CD4-positive, alpha-beta T cell treated with Interleukin-12 subunit alpha and Interleukin-12 subunit beta, for 1 hour (primary cell): ENCODE measurements around the gene IFNA21.
"Not testable (repeated sequence)": the region's sequence is repeated elsewhere in the genome, so short reads cannot be mapped to it uniquely, and the experiment has no call there.

Experiments used
- DNase-seq: peaks from one replicate; pipeline ENCODE4 v3.0.0-alpha.2; 2020

IFNA21 gene

DNA sequence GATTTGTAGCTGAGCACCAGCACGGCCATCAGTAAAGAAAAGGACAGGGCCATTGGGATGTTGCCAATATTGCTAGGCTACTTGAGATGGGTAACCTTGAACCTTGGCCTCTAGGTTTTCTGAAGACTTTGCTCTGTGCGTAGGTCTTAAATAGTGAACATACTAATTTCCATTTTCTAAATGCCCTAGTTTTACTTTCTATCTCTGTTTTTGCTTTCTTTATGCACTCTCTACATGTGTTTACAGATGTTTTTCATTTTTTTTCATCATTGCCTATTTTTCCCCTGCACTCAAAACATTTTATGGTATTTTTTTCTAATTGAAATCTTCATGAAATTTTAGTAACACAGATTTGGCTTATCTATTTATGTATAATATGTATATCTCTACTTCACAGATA, at the start of gene IFNA21:
TSS of gene IFNA21 (minus strand) at position 101 of the 400 bp plus-strand sequence. CDS start at position 53, 48 bp downstream.
- not testable (repeated sequence) for DNase-seq

DNA sequence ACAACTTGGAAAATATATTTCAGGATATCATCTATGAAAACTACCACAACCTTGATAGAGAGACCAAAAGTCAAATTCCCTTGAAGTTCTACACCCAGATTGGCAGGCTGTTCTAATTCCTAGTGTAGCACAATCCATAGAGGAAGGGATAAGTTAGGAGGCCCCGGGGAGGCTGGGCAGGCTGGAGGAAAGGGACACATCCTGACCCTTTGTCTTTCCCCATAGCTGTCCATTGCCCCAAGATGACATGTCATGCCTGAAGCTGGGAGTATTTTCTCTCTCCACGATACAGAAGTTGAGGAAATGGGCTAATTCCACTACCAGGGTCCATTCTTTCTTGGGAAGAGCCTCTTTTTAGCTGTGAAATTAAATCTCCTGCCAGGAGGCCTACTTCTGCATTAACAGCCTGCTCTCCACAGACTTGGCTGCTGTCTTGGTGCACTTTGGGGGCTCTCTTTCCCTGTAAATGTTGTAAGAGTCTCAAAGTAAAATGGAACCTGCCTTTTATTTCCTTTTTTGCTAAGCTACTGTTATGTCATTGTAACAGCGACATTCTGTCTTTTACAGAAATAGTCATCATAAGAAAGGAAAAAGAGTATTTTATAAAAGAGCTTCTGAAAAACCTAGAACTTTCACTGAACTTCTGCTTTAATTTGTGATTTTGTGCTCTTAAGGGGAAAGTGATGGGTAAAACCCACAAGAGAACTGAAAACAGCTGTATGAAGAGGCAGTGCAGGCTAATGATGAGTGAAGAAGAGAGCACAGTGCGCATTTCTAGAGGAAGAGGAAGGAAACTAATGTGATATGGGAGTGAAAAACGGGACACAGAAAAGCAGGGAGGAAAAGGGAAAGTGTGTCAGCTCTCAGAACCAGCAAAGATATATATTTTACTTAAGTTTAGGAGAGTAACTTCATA, 47.2 kb upstream of the IFNA21 start:
- DNase-seq, result peak; percentile 7

DNA sequence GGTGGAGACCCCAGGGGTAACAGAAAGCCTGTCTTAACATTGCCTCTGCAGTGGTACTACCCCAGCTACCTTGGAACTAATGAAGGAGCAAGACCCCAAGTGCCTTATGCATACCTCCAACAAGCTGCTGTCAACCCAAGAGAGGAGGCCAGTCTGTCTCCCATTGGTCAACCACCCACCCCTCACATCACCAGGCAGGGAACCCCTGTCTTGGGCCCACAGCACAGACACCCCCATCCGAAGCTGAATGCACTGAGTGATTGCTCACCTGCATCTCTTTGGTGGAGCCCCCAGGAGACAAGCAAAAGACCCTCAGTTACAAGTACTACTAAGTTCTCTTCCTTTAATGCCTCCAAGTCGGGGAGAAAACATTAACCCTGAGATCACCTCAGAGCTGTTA, 45.7 kb upstream of the IFNA21 start:
- not testable (repeated sequence) for DNase-seq

DNA sequence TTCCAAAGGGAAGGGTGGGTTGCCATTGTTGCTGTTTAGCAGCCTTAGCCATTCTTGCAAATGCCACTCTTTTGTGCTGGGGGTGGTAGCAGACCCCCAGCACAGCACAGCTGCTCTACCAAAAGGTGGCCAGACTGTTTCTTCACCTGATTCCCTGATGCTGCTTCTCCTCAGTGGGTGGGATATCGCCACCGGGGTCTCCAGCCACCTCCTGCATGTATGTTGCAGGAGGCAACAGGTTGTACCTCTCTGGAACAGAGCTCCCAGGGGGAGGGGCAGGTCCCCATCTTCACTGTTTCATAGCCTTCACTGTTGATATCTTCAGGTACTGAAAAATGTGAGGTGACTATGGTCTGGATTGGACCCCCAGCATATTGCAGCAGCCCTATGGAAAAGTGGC, 44.3 kb upstream of the IFNA21 start:
- DNase-seq, result not testable (repeated sequence)

DNA sequence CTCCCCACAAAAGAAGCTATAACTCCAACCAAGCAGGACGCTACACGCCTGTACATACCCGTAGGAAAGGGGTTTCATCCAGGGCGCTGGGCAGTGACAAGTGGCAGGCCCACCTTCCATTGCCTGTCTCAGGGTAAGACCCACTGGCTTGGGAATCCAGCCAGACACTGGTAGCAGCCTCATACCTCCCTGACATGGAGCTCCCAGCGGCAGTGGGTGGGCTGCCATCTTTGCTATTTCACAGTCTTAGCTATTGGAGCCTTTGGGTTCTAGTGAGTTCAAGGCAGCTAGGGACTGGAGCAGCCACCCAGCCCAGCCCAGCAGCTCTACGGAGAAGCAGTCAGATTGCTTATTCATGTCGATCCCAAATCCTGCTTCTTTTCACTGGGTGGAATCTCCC, 43.9 kb upstream of the IFNA21 start:
- no peak for DNase-seq

DNA sequence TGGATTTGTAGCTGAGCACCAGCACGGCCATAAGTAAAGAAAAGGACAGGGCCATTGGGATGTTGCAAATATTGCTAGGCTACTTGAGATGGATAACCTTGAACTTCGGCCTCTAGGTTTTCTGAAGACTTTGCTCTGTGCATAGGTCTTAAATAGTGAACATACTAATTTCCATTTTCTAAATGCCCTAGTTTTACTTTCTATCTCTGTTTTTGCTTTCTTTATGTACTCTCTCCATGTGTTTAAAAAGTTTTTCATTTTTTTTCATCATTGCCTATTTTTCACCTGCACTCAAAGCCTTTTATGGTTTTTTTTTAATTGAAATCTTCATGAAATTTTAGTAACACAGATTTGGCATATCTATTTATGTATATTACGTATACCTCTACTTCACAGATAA, 40.6 kb upstream of the IFNA21 start, which contains the start of gene IFNA10:
TSS of gene IFNA10 (minus strand) at position 101 of the 400 bp plus-strand sequence. CDS start at position 55, 46 bp downstream.
- not testable (repeated sequence) for DNase-seq

DNA sequence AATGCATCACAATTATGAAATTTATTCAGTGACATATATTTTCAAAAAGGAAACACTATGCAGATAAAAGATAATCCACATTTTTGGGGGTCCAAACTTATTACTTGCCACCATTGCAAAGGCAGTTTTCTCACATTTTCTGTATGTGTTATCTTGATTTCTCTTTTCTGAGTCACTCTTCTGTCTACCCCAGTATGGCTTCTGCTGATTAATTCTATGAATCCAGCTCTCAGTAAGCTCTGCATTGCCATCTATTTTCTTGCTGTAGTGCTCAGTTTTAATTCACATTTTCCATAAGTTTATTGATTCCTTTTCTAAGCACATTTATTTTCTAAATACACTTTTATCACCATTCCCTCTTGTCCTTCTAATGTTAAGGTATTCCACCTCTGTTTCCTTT, 38.7 kb upstream of the IFNA21 start:
- no peak for DNase-seq

DNA sequence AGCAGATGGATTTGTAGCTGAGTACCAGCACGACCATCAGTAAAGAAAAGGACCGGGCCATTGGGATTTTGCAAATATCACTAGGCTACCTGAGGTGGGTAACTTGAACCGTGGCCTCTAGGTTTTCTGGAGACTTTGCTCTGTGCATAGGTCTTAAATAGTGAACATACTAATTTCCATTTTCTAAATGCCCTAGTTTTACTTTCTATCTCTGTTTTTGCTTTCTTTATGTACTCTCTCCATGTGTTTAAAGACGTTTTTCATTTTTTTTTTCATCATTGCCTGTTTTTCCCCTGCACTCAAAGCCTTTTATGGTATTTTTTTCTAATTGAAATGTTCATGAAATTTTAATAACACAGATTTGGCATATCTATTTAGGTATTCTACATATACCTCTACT, 35.6 kb upstream of the IFNA21 start, which contains the start of gene IFNA7:
TSS of gene IFNA7 (minus strand) at position 101 of the 400 bp plus-strand sequence. CDS start at position 61, 40 bp downstream.
- not testable (repeated sequence) for DNase-seq

DNA sequence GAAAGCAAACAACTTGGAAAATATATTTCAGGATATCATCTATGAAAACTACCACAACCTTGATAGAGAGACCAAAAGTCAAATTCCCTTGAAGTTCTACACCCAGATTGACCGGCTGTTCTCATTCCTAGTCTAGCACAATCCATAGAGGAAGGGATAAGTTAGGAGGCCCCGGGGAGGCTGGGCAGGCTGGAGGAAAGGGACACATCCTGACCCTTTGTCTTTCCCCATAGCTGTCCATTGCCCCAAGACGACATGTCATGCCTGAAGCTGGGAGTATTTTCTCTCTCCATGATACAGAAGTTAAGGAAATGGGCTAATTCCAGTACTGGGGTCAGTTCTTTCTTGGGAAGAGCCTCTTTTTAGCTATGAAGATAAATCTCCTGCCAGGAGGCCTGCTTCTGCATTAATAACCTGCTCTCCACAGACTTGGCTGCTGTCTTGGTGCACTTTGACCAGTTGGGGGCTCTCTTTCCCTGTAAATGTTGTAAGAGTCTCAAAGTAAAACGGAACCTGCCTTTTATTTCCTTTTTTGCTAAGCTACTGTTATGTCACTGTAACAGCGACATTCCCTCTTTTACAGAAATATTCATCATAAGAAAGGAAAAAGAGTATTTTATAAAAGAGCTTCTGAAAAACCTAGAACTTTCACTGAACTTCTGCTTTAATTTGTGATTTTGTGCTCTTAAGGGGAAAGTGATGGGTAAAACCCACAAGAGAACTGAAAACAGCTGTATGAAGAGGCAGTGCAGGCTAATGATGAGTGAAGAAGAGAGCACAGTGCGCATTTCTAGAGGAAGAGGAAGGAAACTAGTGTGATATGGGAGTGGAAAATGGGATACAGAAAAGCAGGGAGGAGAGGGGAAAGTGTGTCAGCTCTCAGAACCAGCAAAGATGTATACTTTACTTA, 28.7 kb upstream of the IFNA21 start:
- peak; percentile 66 for DNase-seq

DNA sequence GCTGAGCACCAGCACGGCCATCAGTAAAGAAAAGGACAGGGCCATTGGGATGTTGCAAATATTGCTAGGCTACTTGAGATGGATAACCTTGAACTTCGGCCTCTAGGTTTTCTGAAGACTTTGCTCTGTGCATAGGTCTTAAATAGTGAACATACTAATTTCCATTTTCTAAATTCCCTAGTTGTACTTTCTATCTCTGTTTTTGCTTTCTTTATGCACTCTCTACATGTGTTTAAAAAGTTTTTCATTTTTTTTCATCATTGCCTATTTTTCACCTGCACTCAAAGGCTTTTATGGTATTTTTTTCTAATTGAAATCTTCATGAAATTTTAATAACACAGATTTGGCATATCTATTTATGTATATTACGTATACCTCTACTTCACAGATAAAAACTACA, 21.0 kb upstream of the IFNA21 start, which contains the start of gene IFNA4:
TSS of gene IFNA4 (minus strand) at position 101 of the 400 bp plus-strand sequence. CDS start at position 45, 56 bp downstream.
- not testable (repeated sequence) for DNase-seq

DNA sequence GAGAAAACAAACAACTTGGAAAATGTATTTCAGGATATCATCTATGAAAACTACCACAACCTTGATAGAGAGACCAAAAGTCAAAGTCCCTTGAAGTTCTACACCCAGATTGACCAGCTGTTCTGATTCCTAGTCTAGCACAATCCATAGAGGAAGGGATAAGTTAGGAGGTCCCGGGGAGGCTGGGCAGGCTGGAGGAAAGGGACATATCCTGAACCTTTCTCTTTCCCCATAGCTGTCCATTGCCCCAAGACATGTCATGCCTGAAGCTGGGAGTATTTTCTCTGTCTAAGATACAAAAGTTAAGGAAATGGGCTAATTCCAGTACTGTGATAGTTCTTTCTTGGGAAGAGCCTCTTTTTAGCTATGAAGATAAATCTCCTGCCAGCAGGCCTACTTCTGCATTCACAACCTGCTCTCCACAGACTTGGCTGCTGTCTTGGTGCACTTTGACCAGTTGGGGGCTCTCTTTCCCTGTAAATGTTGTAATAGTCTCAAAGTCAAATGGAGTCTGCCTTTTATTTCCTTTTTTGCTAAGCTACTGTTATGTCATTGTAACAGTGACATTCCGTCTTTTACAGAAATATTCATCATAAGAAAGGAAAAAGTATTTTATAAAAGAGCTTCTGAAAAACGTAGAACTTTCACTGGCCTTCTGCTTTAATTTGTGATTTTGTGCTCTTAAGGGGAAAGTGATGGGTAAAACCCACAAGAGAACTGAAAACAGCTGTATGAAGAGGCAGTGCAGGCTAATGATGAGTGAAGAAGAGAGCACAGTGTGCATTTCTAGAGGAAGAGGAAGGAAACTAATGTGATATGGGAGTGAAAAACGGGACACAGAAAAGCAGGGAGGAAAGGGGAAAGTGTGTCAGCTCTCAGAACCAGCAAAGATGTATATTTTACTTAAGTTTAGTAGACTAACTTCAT, 16.6 kb upstream of the IFNA21 start:
- DNase-seq, result peak; percentile 54

DNA sequence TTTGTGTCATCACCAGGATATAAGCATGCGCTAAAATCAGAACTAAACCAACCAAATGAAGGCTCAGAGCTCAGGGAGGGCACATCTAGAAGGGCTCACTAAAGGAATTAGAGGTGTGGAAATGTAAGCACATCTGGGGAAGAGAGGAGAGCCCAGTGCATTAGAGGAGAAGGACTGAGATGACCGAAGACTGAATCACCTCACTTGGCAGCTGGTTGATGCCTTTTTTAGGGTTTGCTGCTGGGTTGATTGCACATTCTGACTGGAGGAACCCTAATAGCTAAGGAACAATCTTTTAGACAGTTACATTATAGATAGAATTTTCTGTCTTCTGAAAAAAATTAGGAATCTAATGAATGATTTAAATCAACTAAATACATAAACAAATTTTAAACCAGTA, 8.2 kb upstream of the IFNA21 start:
- DNase-seq, result no peak

DNA sequence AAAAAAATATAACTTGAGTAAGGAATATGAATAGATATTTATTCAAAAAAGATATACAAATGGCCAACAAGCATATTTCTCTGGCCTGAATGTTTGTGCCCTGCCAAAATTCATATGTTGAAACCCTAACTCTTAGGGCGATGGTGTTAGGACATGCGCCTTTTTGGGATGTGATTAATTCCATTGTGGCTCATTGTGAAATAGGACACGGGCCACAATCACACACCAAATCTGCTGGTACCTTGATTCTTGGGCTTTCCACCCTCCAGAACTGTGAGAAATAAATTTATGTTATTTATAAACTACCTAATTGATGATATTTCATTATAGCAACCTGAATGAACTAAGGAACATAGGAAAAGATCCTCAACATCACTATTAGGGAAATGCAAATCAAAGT, 5.7 kb upstream of the IFNA21 start:
- no peak for DNase-seq

DNA sequence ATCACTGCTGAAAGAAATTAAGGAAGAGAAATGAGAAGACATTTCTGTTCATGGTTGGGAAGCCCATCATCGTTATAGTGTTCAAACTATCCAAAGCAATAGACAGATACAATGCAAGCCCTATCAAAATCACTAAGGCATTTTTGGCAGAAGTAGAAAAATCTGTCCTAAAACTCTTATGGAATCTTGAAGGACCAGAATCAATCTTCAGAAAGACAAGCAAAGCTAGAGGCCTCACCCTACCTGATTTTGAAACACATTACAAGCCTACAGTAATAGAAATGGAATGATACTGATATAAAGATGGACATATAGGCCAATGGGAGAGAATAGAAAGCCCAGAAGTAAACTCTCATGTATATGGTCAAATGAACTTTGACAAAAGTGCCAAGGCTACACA, 4.9 kb upstream of the IFNA21 start:
- no peak for DNase-seq

DNA sequence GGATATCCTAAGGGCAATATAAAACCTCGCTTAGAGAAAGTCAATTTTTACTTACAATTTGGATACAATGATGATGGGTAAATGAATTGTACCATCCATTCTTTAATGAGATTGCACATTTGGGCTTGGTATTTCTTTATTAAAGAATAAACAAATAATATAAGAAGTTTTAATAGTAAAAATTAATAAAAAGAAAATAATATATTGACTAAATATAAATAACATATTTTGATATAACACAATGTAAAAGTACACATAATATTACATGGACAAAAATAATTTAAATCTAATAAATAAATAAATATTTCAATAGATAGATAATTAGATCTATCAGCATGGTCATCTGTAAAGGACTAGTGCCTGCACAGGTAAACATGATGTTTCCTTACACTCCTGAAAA, 944 bp downstream of the IFNA21 start:
- DNase-seq, result no peak

DNA sequence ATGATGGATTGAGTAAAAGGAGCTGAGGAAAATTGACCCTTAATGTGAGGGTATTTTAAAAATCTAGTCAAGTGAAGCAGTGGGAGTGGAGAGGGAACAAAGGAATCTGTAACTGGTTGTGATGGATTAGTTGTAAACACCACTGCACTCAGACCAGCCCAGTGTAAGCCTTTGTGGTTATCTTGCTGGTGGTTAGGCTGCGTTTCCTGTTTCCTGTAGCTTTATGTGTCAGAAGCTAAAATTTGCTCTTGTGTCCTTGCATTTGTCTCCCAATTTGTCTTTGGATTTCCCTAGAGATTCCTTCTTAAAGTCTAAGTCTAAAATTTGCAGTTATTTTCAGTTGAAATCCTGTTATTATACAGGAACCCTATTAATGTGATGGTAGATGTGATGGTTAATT, 6.3 kb downstream of the IFNA21 start:
- peak; percentile 47 for DNase-seq

DNA sequence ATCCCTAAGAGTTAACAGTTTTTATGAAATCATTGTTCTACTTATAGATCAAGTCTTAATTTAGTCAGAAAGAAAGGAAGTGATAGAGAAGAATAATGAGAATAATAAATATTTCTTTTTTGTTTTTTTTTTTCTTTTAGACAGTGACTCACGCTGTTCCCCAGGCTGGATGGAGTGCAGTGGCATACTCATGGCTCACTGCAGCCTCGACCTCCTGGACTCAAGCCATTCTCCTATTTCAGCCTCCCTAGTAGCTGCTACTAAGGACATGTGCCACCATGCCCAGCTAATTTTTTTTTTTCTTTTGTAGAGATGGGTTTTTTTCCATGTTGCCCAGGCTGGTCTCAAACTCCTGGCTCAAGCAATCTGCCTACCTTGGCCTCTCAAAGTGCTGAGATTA, 11.0 kb downstream of the IFNA21 start:
- DNase-seq, result no peak

DNA sequence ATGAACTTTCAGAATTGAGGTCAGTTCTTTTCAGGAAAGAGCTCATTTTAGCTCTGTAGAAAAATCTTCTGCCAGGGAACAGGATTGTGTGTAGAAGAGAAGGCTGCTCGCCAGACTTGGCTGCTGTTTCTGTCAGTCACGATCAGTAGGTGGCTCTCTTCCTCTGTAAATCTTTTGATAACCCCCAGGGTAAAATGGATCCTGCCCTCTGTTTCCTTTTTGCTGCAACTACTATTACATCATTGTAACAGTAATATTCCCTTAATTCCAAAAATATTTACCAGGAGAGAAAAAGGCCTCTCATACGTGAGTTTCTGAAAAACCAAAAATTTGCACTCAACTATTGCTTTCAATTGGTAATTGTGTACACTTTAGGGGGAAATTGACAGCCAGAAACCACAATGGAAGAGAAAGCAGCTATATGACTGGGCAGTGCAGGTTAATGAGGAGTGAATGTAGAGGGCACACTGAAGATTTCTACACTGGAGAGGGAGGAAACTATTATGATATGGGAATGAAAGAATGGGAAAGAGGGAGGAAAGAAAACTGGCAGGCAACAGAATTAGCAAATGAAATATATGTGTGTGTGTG, 12.3 kb downstream of the IFNA21 start:
- peak; percentile 36 for DNase-seq

DNA sequence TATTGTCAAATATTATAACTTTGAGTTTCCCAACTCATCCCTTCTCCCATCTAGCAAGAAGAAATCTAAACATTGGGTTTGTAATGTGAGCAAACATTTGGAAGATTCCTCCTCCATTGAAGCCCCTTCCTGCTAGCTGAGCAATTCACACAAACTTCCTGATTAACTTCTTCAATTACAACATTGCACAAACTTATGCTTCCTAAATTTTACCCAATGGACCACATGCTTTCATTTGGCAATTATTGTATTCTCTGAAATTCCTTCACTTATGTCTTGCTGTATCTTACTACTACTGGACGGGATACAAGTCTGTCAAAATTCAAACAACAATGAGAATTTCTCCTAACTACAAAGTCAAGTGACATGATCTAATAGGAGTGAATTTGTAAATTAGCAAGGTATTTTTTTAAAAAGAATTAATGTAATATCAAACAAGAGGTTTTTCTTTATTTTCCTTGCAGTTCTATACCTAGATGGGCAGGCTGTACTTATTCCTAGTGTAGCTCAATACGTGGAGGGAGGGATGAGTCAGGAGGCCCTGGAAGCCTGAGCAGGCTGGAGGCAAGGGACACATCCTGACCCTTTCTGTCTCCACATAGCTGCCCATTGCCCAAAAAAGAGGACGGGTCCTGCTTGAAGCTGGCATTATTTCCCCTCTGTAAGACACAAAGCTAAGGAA, 13.0 kb downstream of the IFNA21 start:
- no peak for DNase-seq

DNA sequence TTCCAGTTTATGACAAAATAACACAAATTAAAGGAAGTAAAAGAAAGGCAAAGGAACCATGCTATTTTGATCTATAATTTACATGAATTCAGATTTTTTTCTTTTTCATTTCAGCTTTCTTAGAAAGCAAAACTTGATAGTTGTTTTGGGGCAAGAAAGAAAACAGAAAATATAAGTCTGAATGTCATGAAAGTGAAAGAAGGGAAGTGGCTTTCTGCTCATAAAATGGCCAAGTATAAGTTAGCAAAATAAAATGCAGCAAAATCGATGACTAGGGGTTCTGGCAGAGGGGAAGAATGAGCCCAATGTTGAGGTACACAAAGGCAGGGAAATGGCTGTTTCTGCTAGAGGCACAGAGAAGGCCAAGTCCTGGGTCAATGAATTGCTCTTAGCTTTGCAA, 21.9 kb downstream of the IFNA21 start:
- DNase-seq, result no peak

DNA sequence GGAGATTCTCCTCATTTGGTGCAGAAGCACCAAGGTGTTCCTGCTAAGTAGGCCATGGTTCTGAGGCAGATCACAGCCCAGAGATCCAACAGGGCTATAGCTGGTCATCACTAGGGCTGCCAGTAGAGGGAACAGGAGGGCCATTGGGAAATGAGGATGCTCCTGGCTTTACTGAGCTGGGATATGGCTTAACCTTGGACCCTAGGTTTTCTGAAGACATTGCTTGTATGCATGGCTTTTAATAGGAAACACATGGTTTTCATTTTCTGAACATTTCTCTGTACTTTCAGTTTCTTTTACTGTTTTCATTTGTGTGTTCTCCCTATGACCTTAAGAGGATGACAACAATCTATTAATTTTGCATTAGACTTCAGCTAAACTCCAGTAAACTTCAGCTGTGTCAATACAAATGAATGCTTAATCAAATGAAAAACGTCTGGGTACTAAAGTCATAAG, 25.0 kb downstream of the IFNA21 start, which contains the start of gene IFNW1:
TSS of gene IFNW1 (minus strand) at position 406 of the 456 bp plus-strand sequence. CDS start at position 144, 262 bp downstream.
- no peak for DNase-seq
